H1 (cell line): ENCODE data around the gene CRYBG1. TPM values are rescaled to one million over a fixed set of nuclear protein-coding genes. Genes with fewer than 3 reads are reported as not detected.

ENCODE experiments used
- CTCF ChIA-PET: fragments of 300-600 bp; sonication (Branson Sonifier 250); formaldehyde crosslinking; loops from one replicate; lab custom pipeline; 2021; ENCODE audit not compliant: partially characterized antibody; lab: Charles Lee
- POLR2A ChIA-PET: fragments of 300-600 bp; sonication (Branson Sonifier 250); formaldehyde crosslinking; loops from one replicate; lab custom pipeline; 2021; ENCODE audit warnings: inconsistent platforms; ENCODE audit not compliant: partially characterized antibody; lab: Charles Lee
- DNase-seq, 2 experiments: peaks; one replicate each; pipeline versions ENCODE4 v3.0.0 to v3.0.0-alpha.2; 2010 to 2022; ENCODE audit warnings: low spot score in 2 of 2, low read depth in 1 of 2, mixed read lengths in 1 of 2
- FAIRE-seq: peaks from 2 replicates; lab custom pipeline; 2011; peaks lifted over from hg19 to GRCh38; lab: Jason Lieb, UNC
- H2AFZ ChIP-seq: 2 replicates; pipeline ENCODE4 v1.8.1; 2012; ENCODE audit warnings: low read length, inconsistent platforms
- H2AK5ac ChIP-seq: 2 replicates; pipeline ENCODE4 v1.6.1; 2013; ENCODE audit warnings: low read depth, low read length
- H2BK120ac ChIP-seq: replicated peaks from 2 replicates; pipeline ENCODE3; 2013; ENCODE audit warnings: low read depth, low read length, inconsistent platforms
- H2BK12ac ChIP-seq: 2 replicates; pipeline ENCODE4 v1.6.1; 2013; ENCODE audit warnings: low read depth, low read length
- H2BK15ac ChIP-seq: 2 replicates; pipeline ENCODE4 v1.6.1; 2013; ENCODE audit warnings: low read length
- H2BK20ac ChIP-seq: 2 replicates; pipeline ENCODE4 v1.6.1; 2013; ENCODE audit warnings: low read length
- H2BK5ac ChIP-seq: 2 replicates; pipeline ENCODE4 v1.6.1; 2013; ENCODE audit warnings: low read depth, low read length
- H3K14ac ChIP-seq: 2 replicates; pipeline ENCODE4 v1.6.1; 2013; ENCODE audit warnings: inconsistent platforms; ENCODE audit not compliant: insufficient read length
- H3K18ac ChIP-seq: 2 replicates; pipeline ENCODE4 v1.6.1; 2013; ENCODE audit warnings: low read length; ENCODE audit errors: extremely low read depth
- H3K23ac ChIP-seq: 2 replicates; pipeline ENCODE4 v1.6.1; 2013; ENCODE audit warnings: inconsistent platforms; ENCODE audit not compliant: insufficient read length
- H3K23me2 ChIP-seq: 2 replicates; pipeline ENCODE4 v1.6.1; 2013; ENCODE audit warnings: low read depth, low read length
- H3K27ac ChIP-seq: 2 replicates; pipeline ENCODE4 v1.6.1; 2011; ENCODE audit warnings: low read depth, low read length, inconsistent platforms
- H3K27me3 ChIP-seq, 4 experiments: replicated peaks in 1 of 4; 1 replicate in 1 of 4; 2 replicates in 3 of 4; pipeline versions ENCODE4 v1.6.1 to v1.8.1; 2011 to 2013; ENCODE audit warnings: low read length in 3 of 4, mild to moderate bottlenecking in 3 of 4, inconsistent platforms in 2 of 4, mixed read lengths in 2 of 4, moderate library complexity in 1 of 4; ENCODE audit not compliant: control insufficient read depth in 3 of 4, insufficient read depth in 3 of 4; ENCODE audit errors: extremely low read depth in 1 of 4
- H3K36me3 ChIP-seq, 4 experiments: 2 replicates each; pipeline versions ENCODE4 v1.6.1 to v1.8.1; 2011 to 2013; ENCODE audit warnings: mild to moderate bottlenecking in 4 of 4, low read length in 3 of 4, moderate library complexity in 2 of 4, control low read depth in 1 of 4, inconsistent platforms in 1 of 4; ENCODE audit not compliant: insufficient read depth in 4 of 4, control insufficient read depth in 2 of 4
- H3K4ac ChIP-seq: replicated peaks from 2 replicates; pipeline ENCODE3; 2013; ENCODE audit warnings: low read length, low read depth, mixed read lengths, inconsistent platforms; ENCODE audit not compliant: insufficient read length
- H3K4me1 ChIP-seq, 4 experiments: replicated peaks in 1 of 4; 1 replicate in 1 of 4; 2 replicates in 3 of 4; pipeline versions ENCODE4 v1.6.1 to v1.8.1; 2011 to 2013; ENCODE audit warnings: low read length in 3 of 4, inconsistent platforms in 2 of 4, mixed read lengths in 1 of 4; ENCODE audit not compliant: insufficient read depth in 4 of 4, control insufficient read depth in 3 of 4
- H3K4me2 ChIP-seq, 2 experiments: 2 replicates each; pipeline versions ENCODE4 v1.6.1 to v1.8.1; 2011 to 2013; ENCODE audit warnings: low read depth in 2 of 2, low read length in 2 of 2, control low read depth in 1 of 2, inconsistent platforms in 1 of 2, mild to moderate bottlenecking in 1 of 2; ENCODE audit not compliant: insufficient read depth in 1 of 2
- H3K4me3 ChIP-seq, 4 experiments: fragments of 200-600, 300-600 bp in 1 of 4; sonication (generic), shearing (Covaris generic), sonication (Bioruptor Twin) in 1 of 4; 2 replicates each; pipeline versions ENCODE4 v1.5.1 to v1.8.1; 2011 to 2016; ENCODE audit warnings: low read length in 4 of 4, low read depth in 3 of 4, control low read depth in 2 of 4, inconsistent platforms in 2 of 4, mild to moderate bottlenecking in 2 of 4, mixed read lengths in 1 of 4, moderate library complexity in 1 of 4; ENCODE audit not compliant: insufficient read depth in 2 of 4; ENCODE audit errors: extremely low read depth in 1 of 4
- H3K56ac ChIP-seq: replicated peaks from 2 replicates; pipeline ENCODE3; 2013; ENCODE audit warnings: low read depth, mild to moderate bottlenecking, mixed read lengths, low read length, inconsistent platforms; ENCODE audit not compliant: insufficient read length
- H3K79me1 ChIP-seq: 2 replicates; pipeline ENCODE4 v1.6.1; 2013; ENCODE audit warnings: low read depth, low read length, control low read depth
- H3K79me2 ChIP-seq, 2 experiments: 2 replicates each; pipeline versions ENCODE4 v1.6.1 to v1.8.1; 2012 to 2013; ENCODE audit warnings: low read length in 2 of 2, mild to moderate bottlenecking in 2 of 2, inconsistent platforms in 1 of 2; ENCODE audit not compliant: insufficient read depth in 2 of 2, control insufficient read depth in 1 of 2
- H3K9ac ChIP-seq, 4 experiments: replicated peaks in 1 of 4; 1 replicate in 1 of 4; 2 replicates in 3 of 4; pipeline versions ENCODE4 v1.6.1 to v1.8.1; 2011 to 2013; ENCODE audit warnings: low read depth in 3 of 4, low read length in 3 of 4, control low read depth in 2 of 4, mild to moderate bottlenecking in 2 of 4, moderate library complexity in 2 of 4, inconsistent platforms in 1 of 4; ENCODE audit errors: extremely low read depth in 1 of 4
- H3K9me3 ChIP-seq, 2 experiments: 2 replicates each; pipeline versions ENCODE4 v1.6.1 to v1.8.1; 2012 to 2013; ENCODE audit warnings: mild to moderate bottlenecking in 2 of 2, moderate library complexity in 2 of 2, control low read depth in 1 of 2, inconsistent platforms in 1 of 2, low read depth in 1 of 2, low read length in 1 of 2, mixed read lengths in 1 of 2; ENCODE audit not compliant: insufficient read depth in 2 of 2
- H4K20me1 ChIP-seq, 2 experiments: replicated peaks in 1 of 2; 2 replicates each; pipeline versions ENCODE3 to v1.8.1; 2011 to 2013; ENCODE audit warnings: inconsistent platforms in 2 of 2, low read length in 2 of 2, mild to moderate bottlenecking in 1 of 2; ENCODE audit not compliant: insufficient read depth in 2 of 2, control insufficient read depth in 1 of 2
- H4K5ac ChIP-seq: 2 replicates; pipeline ENCODE4 v1.6.1; 2013; ENCODE audit warnings: low read length, low read depth, mixed read lengths, inconsistent platforms; ENCODE audit not compliant: insufficient read length
- H4K8ac ChIP-seq: 2 replicates; pipeline ENCODE4 v1.8.0; 2013; ENCODE audit warnings: mild to moderate bottlenecking, moderate library complexity, low read length, inconsistent platforms; ENCODE audit not compliant: insufficient read depth; ENCODE audit errors: extremely low read depth
- H4K91ac ChIP-seq: replicated peaks from 2 replicates; pipeline ENCODE3; 2013; ENCODE audit warnings: low read length, mixed read lengths, inconsistent platforms; ENCODE audit not compliant: insufficient read length
- CEBPB ChIP-seq: IDR thresholded peaks from 2 replicates; pipeline ENCODE4 v1.6.1; 2012; ENCODE audit warnings: low read depth, low read length
- CHD1 ChIP-seq: IDR thresholded peaks from 2 replicates; pipeline ENCODE4 v1.6.1; 2012; ENCODE audit warnings: low read depth, low read length, improper control_type of control experiment
- CHD2 ChIP-seq: IDR thresholded peaks from 2 replicates; pipeline ENCODE4 v1.6.1; 2012; ENCODE audit warnings: low read length, improper control_type of control experiment
- CTBP2 ChIP-seq: IDR thresholded peaks from 2 replicates; pipeline ENCODE4 v1.7.0; 2011; ENCODE audit warnings: borderline replicate concordance, mild to moderate bottlenecking, moderate library complexity, mixed read lengths, low read length; ENCODE audit not compliant: insufficient read depth, insufficient read length
- GTF2F1 ChIP-seq: IDR thresholded peaks from 2 replicates; pipeline ENCODE4 v1.6.1; 2012; ENCODE audit warnings: low read depth, low read length, improper control_type of control experiment, borderline replicate concordance
- NANOG ChIP-seq: IDR thresholded peaks from 2 replicates; pipeline ENCODE4 v1.6.1; 2011; ENCODE audit warnings: low read length, low read depth, mild to moderate bottlenecking, inconsistent platforms; ENCODE audit not compliant: insufficient read depth, poor library complexity, severe bottlenecking
- POLR2A ChIP-seq, 2 experiments: IDR thresholded peaks; 1 replicate in 1 of 2; 2 replicates in 1 of 2; pipeline ENCODE4 v1.6.1; 2011; ENCODE audit warnings: low read depth in 2 of 2, low read length in 2 of 2, mild to moderate bottlenecking in 2 of 2; ENCODE audit errors: control extremely low read depth in 1 of 2
- RAD21 ChIP-seq, 2 experiments: IDR thresholded peaks in 1 of 2; conservative IDR thresholded peaks in 1 of 2; 2 replicates each; pipeline ENCODE4 v1.6.1; 2011; ENCODE audit warnings: low read depth in 2 of 2, low read length in 2 of 2, improper control_type of control experiment in 1 of 2, inconsistent platforms in 1 of 2, mild to moderate bottlenecking in 1 of 2, moderate library complexity in 1 of 2
- SIRT6 ChIP-seq: IDR thresholded peaks from one replicate; pipeline ENCODE4 v1.7.1; 2012; ENCODE audit warnings: low read length, inconsistent platforms
- SUZ12 ChIP-seq: fragments of 200-600 bp; sonication (generic); IDR thresholded peaks from 2 replicates; pipeline ENCODE4 v1.6.1; 2012; ENCODE audit warnings: mild to moderate bottlenecking, inconsistent platforms, low read length, moderate library complexity, mixed read lengths
- TBP ChIP-seq: IDR thresholded peaks from 2 replicates; pipeline ENCODE4 v1.6.1; 2011; ENCODE audit warnings: low read depth, low read length, improper control_type of control experiment
- WGBS, 2 experiments: shearing (Covaris generic) in 1 of 2; methylation state at CpG; one replicate each; pipeline versions ENCODE4 v1.1.6 to v1.1.7; 2013 to 2015; ENCODE audit warnings: low lambda C conversion rate in 2 of 2, mixed read lengths in 2 of 2, inconsistent platforms in 1 of 2, low coverage in 1 of 2, missing lambda C conversion rate in 1 of 2; ENCODE audit not compliant: insufficient replicate concordance in 2 of 2, insufficient coverage in 1 of 2, insufficient read length in 1 of 2; ENCODE audit errors: extremely low coverage in 1 of 2, missing lambda C conversion rate in 1 of 2; 5-methylcytosine and 5-hydroxymethylcytosine counted together
- polyA plus RNA-seq, 7 experiments: library from polyadenylated mRNA; depleted of rRNA in 3 of 7; stranded (reverse) in 5 of 7; unstranded in 2 of 7; fragments of >200 nt in 5 of 7; fragments of 200-250 nt in 2 of 7; gene quantifications; 1 replicate in 5 of 7; 2 replicates in 1 of 7; 4 replicates in 1 of 7; pipeline versions ENCODE4 v1.2.1 to v1.2.3, GENCODE V29; 2011 to 2013; ENCODE audit warnings: missing spikeins in 2 of 7, mixed read lengths in 2 of 7
- total RNA-seq: library from RNA; stranded (reverse); fragmentation: NEBNext Ultra II Directional; extraction: Animal tissue kit (Norgen Biotek cat#: 25700); gene quantifications from 2 replicates; pipeline ENCODE4 v1.2.1, GENCODE V29; 2021
- TF ChIP-seq, protein P1 (sequence below): IDR thresholded peaks from 2 replicates; pipeline ENCODE4 v1.6.1; 2012; ENCODE audit warnings: inconsistent platforms
- TF ChIP-seq, protein P2 (sequence below): IDR thresholded peaks from 2 replicates; pipeline ENCODE4 v1.6.1; 2011; ENCODE audit warnings: low read length, improper control_type of control experiment

The CRYBG1 gene
- total and polyA plus RNA-seq, 2 of the 8 experiments (the other 6 are each of a cell fraction or from before 2014, with no cell fraction given): 2.2 to 11.6 TPM

DNA sequence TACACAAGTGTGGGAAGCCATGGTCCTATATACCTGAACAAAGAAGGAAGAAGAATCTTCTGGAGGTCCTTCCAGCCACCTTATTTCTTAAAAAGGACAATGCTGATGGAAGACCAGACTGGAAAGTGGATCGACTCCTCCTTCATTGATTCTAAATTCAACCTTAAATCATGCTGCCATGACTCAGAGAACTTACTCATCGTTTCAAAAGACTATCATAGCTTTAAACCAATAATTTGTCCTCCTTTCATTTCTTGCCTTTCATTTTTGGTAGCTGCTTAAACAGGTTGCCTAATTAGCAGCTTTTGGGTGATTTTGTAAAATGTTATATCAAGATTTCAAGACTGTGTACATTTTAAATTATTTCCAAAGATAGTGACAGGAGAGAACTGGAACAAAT lies 208.0 kb downstream of the CRYBG1 start:
- Histone ChIP-seq H2AFZ (no peak overlapping the region), H3K79me1 (no peaks in the 10 kb centered on the region), H3K14ac (no peak overlapping the region), H3K36me3 (peaks cover 0 to 10% (median 2%) of the 10 kb centered on the region in 4 experiments; a peak in 4 of 8 replicates), H3K56ac (no peak overlapping the region), H3K23me2 (no peaks in the 10 kb centered on the region; the same call in 1 of the 2 replicates), H4K5ac (no peak overlapping the region), H2BK120ac (no peak overlapping the region), H3K4me3 (no peak overlapping the region), H2BK20ac (no peak overlapping the region), H3K23ac (no peak overlapping the region), H2AK5ac (no peak overlapping the region), H4K8ac (no peak overlapping the region), H3K79me2 (no peaks in the 10 kb centered on the region), H2BK15ac (no peak overlapping the region), H2BK12ac (no peak overlapping the region), H3K4me2 (no peak overlapping the region), H3K27me3 (no peaks in the 10 kb centered on the region), H3K9ac (no peak overlapping the region), H3K4ac (no peak overlapping the region), H3K9me3 (no peaks in the 10 kb centered on the region), H4K20me1 (no peaks in the 10 kb centered on the region), H4K91ac (no peak overlapping the region), H3K18ac (no peak overlapping the region), H3K27ac (no peak overlapping the region), H3K4me1 (peaks cover 0 to 10% (median 5%) of the 10 kb centered on the region in 4 experiments; a peak in 3 of 7 replicates), H2BK5ac (no peak overlapping the region)
- FAIRE-seq (no peak), DNase-seq (no peak)
- CTCF ChIA-PET: interaction anchor here (0.7 to 1.9 kb wide), 5 partner anchors 9 to 493 kb away, joined by 3 to 9 read pairs (median 3); no protein-coding TSS in a partner anchor
- POLR2A ChIA-PET: no interaction called here
- WGBS, 2 experiments: 85% methylated on average over 2 of the region's 2 CpGs; no CpG with 5 or more reads in 1 of the 2 experiments
- no peak for TF ChIP-seq SUZ12
- no peak for TF ChIP-seq RAD21 (IDR thresholded peaks at IDR 0.05 in 1 of 2, conservative IDR thresholded peaks at IDR 0.05 in 1 of 2; ENCODE audit: low read depth in 2 of 2, low read length in 2 of 2)
- TF ChIP-seq TBP: no peak
- no peak for TF ChIP-seq CEBPB
- no peak for TF ChIP-seq CHD2
- TF ChIP-seq, protein P1, sequence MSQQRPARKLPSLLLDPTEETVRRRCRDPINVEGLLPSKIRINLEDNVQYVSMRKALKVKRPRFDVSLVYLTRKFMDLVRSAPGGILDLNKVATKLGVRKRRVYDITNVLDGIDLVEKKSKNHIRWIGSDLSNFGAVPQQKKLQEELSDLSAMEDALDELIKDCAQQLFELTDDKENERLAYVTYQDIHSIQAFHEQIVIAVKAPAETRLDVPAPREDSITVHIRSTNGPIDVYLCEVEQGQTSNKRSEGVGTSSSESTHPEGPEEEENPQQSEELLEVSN: no peak
- TF ChIP-seq GTF2F1: no peak
- TF ChIP-seq CTBP2: no peak
- no peak for TF ChIP-seq NANOG
- no peak for TF ChIP-seq SIRT6
- no peak for TF ChIP-seq POLR2A (IDR thresholded peaks at IDR 0.05; ENCODE audit: control extremely low read depth in 1 of 2, low read depth in 2 of 2, low read length in 2 of 2)
- TF ChIP-seq, protein P2, sequence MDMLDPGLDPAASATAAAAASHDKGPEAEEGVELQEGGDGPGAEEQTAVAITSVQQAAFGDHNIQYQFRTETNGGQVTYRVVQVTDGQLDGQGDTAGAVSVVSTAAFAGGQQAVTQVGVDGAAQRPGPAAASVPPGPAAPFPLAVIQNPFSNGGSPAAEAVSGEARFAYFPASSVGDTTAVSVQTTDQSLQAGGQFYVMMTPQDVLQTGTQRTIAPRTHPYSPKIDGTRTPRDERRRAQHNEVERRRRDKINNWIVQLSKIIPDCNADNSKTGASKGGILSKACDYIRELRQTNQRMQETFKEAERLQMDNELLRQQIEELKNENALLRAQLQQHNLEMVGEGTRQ: no peak
- no peak for TF ChIP-seq CHD1
